Panc1 (cell line): ENCODE measurements around the gene TRDMT1. TPM values are rescaled to one million over a fixed set of nuclear protein-coding genes. Genes with fewer than 3 reads are reported as not detected.

Experiments
- ATAC-seq: fragments of 200-7000 bp; cut with Tn5 transposase; 2 replicates; pipeline ENCODE4 v1.9.1; 2020; ENCODE audit warnings: mild to moderate bottlenecking, moderate library complexity
- BruUV-seq: library from RNA; stranded (reverse); fragments of 400-500 nt; replicated peaks from 2 replicates; lab custom pipeline; 2021; lab: Mats Ljungman, UMichigan
- CTCF ChIA-PET: fragments of 300-600 bp; sonication (Branson Sonifier 250); formaldehyde crosslinking; loops from one replicate; lab custom pipeline; 2022; ENCODE audit warnings: antibody characterized with exemption; lab: Charles Lee
- POLR2A ChIA-PET: fragments of 300-600 bp; sonication (Branson Sonifier 250); formaldehyde crosslinking; loops from one replicate; lab custom pipeline; 2022; ENCODE audit warnings: antibody characterized with exemption; lab: Charles Lee
- DNase-seq: peaks from one replicate; pipeline ENCODE4 v3.0.0-alpha.2; 2010; ENCODE audit warnings: low read depth, low spot score
- H3K27ac ChIP-seq: 2 replicates; pipeline ENCODE4 v1.5.1; 2011; ENCODE audit warnings: mild to moderate bottlenecking, low read length, inconsistent platforms
- H3K27me3 ChIP-seq: fragments of 200-500 bp; sonication (Bioruptor generic); 2 replicates; pipeline ENCODE4 v1.6.0; 2014; ENCODE audit warnings: low read length, inconsistent platforms; ENCODE audit not compliant: control insufficient read depth, insufficient read depth
- H3K36me3 ChIP-seq: fragments of 200-500 bp; sonication (Bioruptor generic); 2 replicates; pipeline ENCODE4 v1.5.1; 2014; ENCODE audit warnings: inconsistent platforms, mild to moderate bottlenecking, low read length, moderate library complexity; ENCODE audit not compliant: control insufficient read depth, insufficient read depth
- H3K4me1 ChIP-seq: 2 replicates; pipeline ENCODE4 v1.5.1; 2011; ENCODE audit warnings: inconsistent platforms, mild to moderate bottlenecking, low read length, moderate library complexity; ENCODE audit not compliant: control insufficient read depth, insufficient read depth
- H3K4me3 ChIP-seq, 2 experiments: 2 replicates each; pipeline ENCODE4 v1.5.1; 2011 to 2012; ENCODE audit warnings: low read depth in 2 of 2, low read length in 2 of 2, mild to moderate bottlenecking in 2 of 2, inconsistent platforms in 1 of 2, moderate library complexity in 1 of 2
- H3K9me3 ChIP-seq: fragments of 200-500 bp; sonication (Bioruptor generic); 2 replicates; pipeline ENCODE4 v1.5.1; 2014; ENCODE audit warnings: low read depth, mild to moderate bottlenecking, inconsistent platforms, low read length, moderate library complexity; ENCODE audit not compliant: control insufficient read depth, insufficient read depth
- CTCF ChIP-seq: fragments of 450-650 bp; IDR thresholded peaks from 2 replicates; pipeline ENCODE4 v1.5.1; 2017; ENCODE audit warnings: mild to moderate bottlenecking
- POLR2AphosphoS5 ChIP-seq: IDR thresholded peaks from 2 replicates; pipeline ENCODE4 v1.6.1; 2012; ENCODE audit warnings: mild to moderate bottlenecking, low read depth, low read length, moderate library complexity
- SIN3A ChIP-seq: IDR thresholded peaks from 2 replicates; pipeline ENCODE4 v1.6.1; 2012; ENCODE audit warnings: low read depth, mild to moderate bottlenecking, low read length, moderate library complexity, borderline replicate concordance; ENCODE audit not compliant: insufficient read depth
- TCF7L2 ChIP-seq: IDR thresholded peaks from 2 replicates; pipeline ENCODE4 v1.6.1; 2011; ENCODE audit warnings: mild to moderate bottlenecking, low read depth, low read length, inconsistent platforms
- in situ Hi-C: cut with HindIII; loops from 2 replicates; pipeline ENCODE4 v1.10.0; 2016; ENCODE audit warnings: low sequenced_read_pairs, low pct_unique_long_range_greater_than_20kb
- intact Hi-C: fragments of 100-400 bp; cut with micrococcal nuclease; formaldehyde crosslinking; loops from one replicate; pipeline ENCODE4 v1.10.0; 2022; ENCODE audit not compliant: unreplicated experiment
- total RNA-seq: library from RNA; stranded (reverse); gene quantifications from one replicate; pipeline ENCODE4 v1.2.1, GENCODE V29; 2021; ENCODE audit not compliant: unreplicated experiment
- TF ChIP-seq, protein P1 (sequence below), 2 experiments: IDR thresholded peaks; 2 replicates each; pipeline ENCODE4 v1.6.1; 2011 to 2012; ENCODE audit warnings: low read depth in 2 of 2, control low read depth in 1 of 2, low read length in 1 of 2, mild to moderate bottlenecking in 1 of 2, moderate library complexity in 1 of 2; ENCODE audit not compliant: insufficient read depth in 1 of 2

TRDMT1 gene
- total RNA-seq, 1 experiment from 2014 or later: 7.6 TPM

- peak overlapping the region; percentile 79 for H3K27ac ChIP-seq
- no TSS peak for BruUV-seq
- no peaks in the 10 kb centered on the region; the same call in 1 of the 2 replicates for H3K36me3 ChIP-seq
- no peak for TF ChIP-seq SIN3A
- TF ChIP-seq, protein P1, sequence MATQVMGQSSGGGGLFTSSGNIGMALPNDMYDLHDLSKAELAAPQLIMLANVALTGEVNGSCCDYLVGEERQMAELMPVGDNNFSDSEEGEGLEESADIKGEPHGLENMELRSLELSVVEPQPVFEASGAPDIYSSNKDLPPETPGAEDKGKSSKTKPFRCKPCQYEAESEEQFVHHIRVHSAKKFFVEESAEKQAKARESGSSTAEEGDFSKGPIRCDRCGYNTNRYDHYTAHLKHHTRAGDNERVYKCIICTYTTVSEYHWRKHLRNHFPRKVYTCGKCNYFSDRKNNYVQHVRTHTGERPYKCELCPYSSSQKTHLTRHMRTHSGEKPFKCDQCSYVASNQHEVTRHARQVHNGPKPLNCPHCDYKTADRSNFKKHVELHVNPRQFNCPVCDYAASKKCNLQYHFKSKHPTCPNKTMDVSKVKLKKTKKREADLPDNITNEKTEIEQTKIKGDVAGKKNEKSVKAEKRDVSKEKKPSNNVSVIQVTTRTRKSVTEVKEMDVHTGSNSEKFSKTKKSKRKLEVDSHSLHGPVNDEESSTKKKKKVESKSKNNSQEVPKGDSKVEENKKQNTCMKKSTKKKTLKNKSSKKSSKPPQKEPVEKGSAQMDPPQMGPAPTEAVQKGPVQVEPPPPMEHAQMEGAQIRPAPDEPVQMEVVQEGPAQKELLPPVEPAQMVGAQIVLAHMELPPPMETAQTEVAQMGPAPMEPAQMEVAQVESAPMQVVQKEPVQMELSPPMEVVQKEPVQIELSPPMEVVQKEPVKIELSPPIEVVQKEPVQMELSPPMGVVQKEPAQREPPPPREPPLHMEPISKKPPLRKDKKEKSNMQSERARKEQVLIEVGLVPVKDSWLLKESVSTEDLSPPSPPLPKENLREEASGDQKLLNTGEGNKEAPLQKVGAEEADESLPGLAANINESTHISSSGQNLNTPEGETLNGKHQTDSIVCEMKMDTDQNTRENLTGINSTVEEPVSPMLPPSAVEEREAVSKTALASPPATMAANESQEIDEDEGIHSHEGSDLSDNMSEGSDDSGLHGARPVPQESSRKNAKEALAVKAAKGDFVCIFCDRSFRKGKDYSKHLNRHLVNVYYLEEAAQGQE (IDR thresholded peaks at IDR 0.05; ENCODE audit: insufficient read depth in 1 of 2, low read depth in 2 of 2, low read length in 1 of 2): no peak
- no peak for TF ChIP-seq CTCF
- no peak for TF ChIP-seq POLR2AphosphoS5
- no peak for TF ChIP-seq TCF7L2
- no peak for DNase-seq
- no peaks in the 10 kb centered on the region for H3K27me3 ChIP-seq
- no peak overlapping the region for H3K4me3 ChIP-seq
- intact Hi-C loops: loop anchor here (10.0 kb wide), 1 partner anchor 106 kb away; no protein-coding TSS in a partner anchor
- peaks cover 19% of the 10 kb centered on the region for H3K4me1 ChIP-seq
- 0 out of 2 replicates have a peak, but pooled peaks have one; percentile 33 for ATAC-seq
- H3K9me3 ChIP-seq: no peaks in the 10 kb centered on the region
- POLR2A ChIA-PET: no interaction called here
- in situ Hi-C loops: no loop called here
- CTCF ChIA-PET: no interaction called here
Measured at GRCh38 chr10:17171141-17171641, 30.3 kb downstream of the TRDMT1 start.

GRCh38 chr10:17169803-17170202 lies 31.7 kb downstream of the TRDMT1 start:
- no TSS peak for BruUV-seq
- in situ Hi-C loops: no loop called here
- Histone ChIP-seq H3K4me3 (no peak overlapping the region), H3K9me3 (no peaks in the 10 kb centered on the region), H3K27me3 (no peaks in the 10 kb centered on the region), H3K27ac (peak overlapping the region; percentile 79; the same call in 1 of the 2 replicates), H3K4me1 (peaks cover 6% of the 10 kb centered on the region), H3K36me3 (no peaks in the 10 kb centered on the region; the same call in 1 of the 2 replicates)
- ChIA-PET CTCF (no interaction called here), POLR2A (no interaction called here)
- ATAC-seq: no peak
- intact Hi-C loops: loop anchor here (10.0 kb wide), 1 partner anchor 105 kb away; no protein-coding TSS in a partner anchor
- no peak for TF ChIP-seq POLR2AphosphoS5
- no peak for TF ChIP-seq CTCF
- no peak for TF ChIP-seq SIN3A
- DNase-seq: no peak
